SHP77 treated with DMSO at 0.1 percent for 48 hours (cell line): ENCODE measurements around the gene BLM.
"Not testable (repeated sequence)": the region's sequence is repeated elsewhere in the genome, so short reads cannot be mapped to it uniquely, and the experiment has no call there.

ENCODE experiments used
- DNase-seq: peaks from one replicate; lab custom pipeline; 2025; lab: John Stamatoyannopoulos, UW

Gene BLM

GRCh38 chr15:90822204-90822955 is 105.2 kb downstream of the BLM start:
- DNase-seq = no peak

- DNase-seq = no peak
Measured at GRCh38 chr15:90823455-90823974, 106.4 kb downstream of the BLM start.

GRCh38 chr15:90825115-90825899 is 108.2 kb downstream of the BLM start:
- not testable (repeated sequence) for DNase-seq

GRCh38 chr15:90826206-90826885 is 109.2 kb downstream of the BLM start:
- DNase-seq = not testable (repeated sequence)

GRCh38 chr15:90826886-90827435 is 109.8 kb downstream of the BLM start:
- no peak for DNase-seq

GRCh38 chr15:90828111-90828510 is 111.0 kb downstream of the BLM start:
- DNase-seq = no peak

- no peak for DNase-seq
Measured at GRCh38 chr15:90829126-90829525, 112.0 kb downstream of the BLM start.

GRCh38 chr15:90829942-90830440 is 112.8 kb downstream of the BLM start:
- DNase-seq = no peak

GRCh38 chr15:90834626-90835025 is 117.5 kb downstream of the BLM start:
- DNase-seq = no peak

GRCh38 chr15:90836296-90836871 is 119.2 kb downstream of the BLM start:
- peak; percentile 3 for DNase-seq

GRCh38 chr15:90837094-90837493 is 119.9 kb downstream of the BLM start:
- no peak for DNase-seq

GRCh38 chr15:90838139-90838538 is 121.0 kb downstream of the BLM start:
- no peak for DNase-seq

- DNase-seq = no peak
Measured at GRCh38 chr15:90838544-90838943, 121.4 kb downstream of the BLM start.

- DNase-seq = no peak
Measured at GRCh38 chr15:90839187-90840071, 122.3 kb downstream of the BLM start.

GRCh38 chr15:90840157-90840855 is 123.2 kb downstream of the BLM start:
- no peak for DNase-seq

- DNase-seq = no peak
Measured at GRCh38 chr15:90840954-90841353, 123.8 kb downstream of the BLM start.

- DNase-seq = no peak
Measured at GRCh38 chr15:90844696-90845095, 127.5 kb downstream of the BLM start.

- peak; percentile 18 for DNase-seq
Measured at GRCh38 chr15:90845201-90845949, 128.2 kb downstream of the BLM start.

GRCh38 chr15:90849424-90849823 is 132.3 kb downstream of the BLM start:
- not testable (repeated sequence) for DNase-seq
